Mucosa of rectum (tissue), 2 donors: ENCODE results near the gene CLEC16A.

Source experiments
- H3K27ac ChIP-seq, 2 donors: one replicate each; pipeline ENCODE4 v1.7.0; 2013; ENCODE audit warnings: inconsistent platforms in 2 of 2, low read depth in 2 of 2, low read length in 2 of 2
- H3K27me3 ChIP-seq, 2 donors: one replicate each; pipeline ENCODE4 v1.7.0; 2013; ENCODE audit warnings: low read length in 2 of 2; ENCODE audit not compliant: control insufficient read depth in 2 of 2, insufficient read depth in 2 of 2
- H3K36me3 ChIP-seq, 2 donors: one replicate each; pipeline ENCODE4 v1.7.0; 2013; ENCODE audit warnings: low read length in 2 of 2; ENCODE audit not compliant: control insufficient read depth in 2 of 2, insufficient read depth in 2 of 2
- H3K4me1 ChIP-seq, 2 donors: one replicate each; pipeline ENCODE4 v1.7.0; 2013; ENCODE audit warnings: low read length in 2 of 2, mild to moderate bottlenecking in 1 of 2; ENCODE audit not compliant: control insufficient read depth in 2 of 2, insufficient read depth in 2 of 2
- H3K4me3 ChIP-seq, 2 donors: one replicate each; pipeline ENCODE4 v1.7.0; 2013; ENCODE audit warnings: low read length in 2 of 2
- H3K9ac ChIP-seq, 2 donors: one replicate each; pipeline ENCODE4 v1.7.0; 2013; ENCODE audit warnings: low read length in 2 of 2, low read depth in 1 of 2, mild to moderate bottlenecking in 1 of 2
- H3K9me3 ChIP-seq, 2 donors: one replicate each; pipeline ENCODE4 v1.7.0; 2013; ENCODE audit warnings: low read length in 2 of 2; ENCODE audit not compliant: control insufficient read depth in 2 of 2
- donor health status: healthy.
- donor health status: Normal muscosa, but diverticular disease.

The CLEC16A gene

GRCh38 chr16:11188801-11189740 lies 244.7 kb downstream of the CLEC16A start:
- Histone ChIP-seq H3K36me3 (no peaks in the 10 kb centered on the region), H3K4me1 (no peaks in the 10 kb centered on the region), H3K9me3 (no peaks in the 10 kb centered on the region), H3K27me3 (no peaks in the 10 kb centered on the region), H3K4me3 (no peak overlapping the region), H3K9ac (no peak overlapping the region), H3K27ac (no peak overlapping the region)

- H3K4me3 ChIP-seq = no peak overlapping the region
- no peaks in the 10 kb centered on the region for H3K27me3 ChIP-seq
- H3K9me3 ChIP-seq = no peaks in the 10 kb centered on the region
- no peaks in the 10 kb centered on the region for H3K36me3 ChIP-seq
- no peaks in the 10 kb centered on the region for H3K4me1 ChIP-seq
- no peak overlapping the region for H3K27ac ChIP-seq
- H3K9ac ChIP-seq = no peak overlapping the region
Observed at GRCh38 chr16:11190588-11191560, 246.5 kb downstream of the CLEC16A start.

- Histone ChIP-seq H3K9ac (no peak overlapping the region), H3K27me3 (no peaks in the 10 kb centered on the region), H3K9me3 (no peaks in the 10 kb centered on the region), H3K4me3 (no peak overlapping the region), H3K36me3 (no peaks in the 10 kb centered on the region), H3K27ac (no peak overlapping the region), H3K4me1 (no peaks in the 10 kb centered on the region)
Observed at GRCh38 chr16:11191665-11192064, 247.3 kb downstream of the CLEC16A start.

GRCh38 chr16:11193494-11193893 lies 249.1 kb downstream of the CLEC16A start:
- Histone ChIP-seq H3K4me1 (peaks cover under 1 to 1% of the 10 kb centered on the region in 2 donors), H3K27me3 (no peaks in the 10 kb centered on the region), H3K9me3 (no peaks in the 10 kb centered on the region), H3K27ac (no peak overlapping the region), H3K36me3 (no peaks in the 10 kb centered on the region), H3K4me3 (no peak overlapping the region), H3K9ac (no peak overlapping the region)

- no peak overlapping the region for H3K27ac ChIP-seq
- no peak overlapping the region for H3K4me3 ChIP-seq
- H3K4me1 ChIP-seq = peaks cover 3 to 6% of the 10 kb centered on the region in 2 donors
- no peaks in the 10 kb centered on the region for H3K27me3 ChIP-seq
- no peaks in the 10 kb centered on the region for H3K36me3 ChIP-seq
- H3K9me3 ChIP-seq = no peaks in the 10 kb centered on the region
- H3K9ac ChIP-seq = no peak overlapping the region
Observed at GRCh38 chr16:11194913-11195312, 250.5 kb downstream of the CLEC16A start.

- Histone ChIP-seq H3K9ac (no peak overlapping the region), H3K4me3 (no peak overlapping the region), H3K27ac (no peak overlapping the region), H3K27me3 (no peaks in the 10 kb centered on the region), H3K4me1 (peaks cover 3 to 6% of the 10 kb centered on the region in 2 donors), H3K36me3 (no peaks in the 10 kb centered on the region), H3K9me3 (no peaks in the 10 kb centered on the region)
Observed at GRCh38 chr16:11196286-11196828, 252.0 kb downstream of the CLEC16A start.

- Histone ChIP-seq H3K27me3 (no peaks in the 10 kb centered on the region), H3K4me1 (peaks cover 3 to 6% of the 10 kb centered on the region in 2 donors), H3K9ac (no peak overlapping the region), H3K4me3 (no peak overlapping the region), H3K36me3 (no peaks in the 10 kb centered on the region), H3K9me3 (no peaks in the 10 kb centered on the region), H3K27ac (no peak overlapping the region)
Observed at GRCh38 chr16:11198375-11198774, 254.0 kb downstream of the CLEC16A start.

GRCh38 chr16:11198828-11199227 lies 254.5 kb downstream of the CLEC16A start:
- Histone ChIP-seq H3K9ac (no peak overlapping the region), H3K36me3 (no peaks in the 10 kb centered on the region), H3K27me3 (no peaks in the 10 kb centered on the region), H3K9me3 (no peaks in the 10 kb centered on the region), H3K4me1 (peaks cover 3 to 6% of the 10 kb centered on the region in 2 donors), H3K27ac (no peak overlapping the region), H3K4me3 (no peak overlapping the region)

- Histone ChIP-seq H3K27ac (no peak overlapping the region), H3K4me1 (peaks cover 3 to 9% of the 10 kb centered on the region in 2 donors), H3K27me3 (peaks cover 0 to 4% of the 10 kb centered on the region in 2 donors), H3K4me3 (no peak overlapping the region), H3K36me3 (no peaks in the 10 kb centered on the region), H3K9me3 (no peaks in the 10 kb centered on the region), H3K9ac (no peak overlapping the region)
Observed at GRCh38 chr16:11200592-11200991, 256.2 kb downstream of the CLEC16A start.
